Lower lobe of right lung (tissue), 2 donors: ENCODE data around the gene TMOD1. TPM values are rescaled to one million over a fixed set of nuclear protein-coding genes. Genes with fewer than 3 reads are reported as not detected.

ENCODE experiments used
- ATAC-seq, 2 donors: fragments of 200-7000 bp; cut with Tn5 transposase; one replicate each; pipeline ENCODE4 v1.9.1; 2020 to 2022; ENCODE audit warnings: mild to moderate bottlenecking in 2 of 2, moderate library complexity in 2 of 2
- DNase-seq: peaks from one replicate; pipeline ENCODE4 v3.0.0-alpha.2; 2020
- H3K27ac ChIP-seq: fragments of 200-600 bp; one replicate; pipeline ENCODE4 v1.8.0; 2022
- H3K27me3 ChIP-seq: fragments of 200-600 bp; one replicate; pipeline ENCODE4 v1.8.0; 2022; ENCODE audit warnings: low read depth
- H3K36me3 ChIP-seq: fragments of 200-600 bp; one replicate; pipeline ENCODE4 v1.8.0; 2022; ENCODE audit warnings: mild to moderate bottlenecking
- H3K4me1 ChIP-seq: fragments of 200-600 bp; one replicate; pipeline ENCODE4 v1.8.0; 2022
- H3K4me3 ChIP-seq: fragments of 200-600 bp; one replicate; pipeline ENCODE4 v1.8.0; 2022; ENCODE audit warnings: mild to moderate bottlenecking
- H3K9me3 ChIP-seq: fragments of 200-600 bp; one replicate; pipeline ENCODE4 v1.8.0; 2022
- intact Hi-C: fragments of 100-400 bp; cut with DNase I; formaldehyde crosslinking; loops from one replicate; pipeline ENCODE4 v1.11.0; 2022
- total RNA-seq: library from RNA; stranded (reverse); fragmentation: NEBNext Ultra II Directional; extraction: Animal tissue kit (Norgen Biotek cat#: 25700); gene quantifications from one replicate; pipeline ENCODE4 v1.2.1, GENCODE V29; 2021
- TF ChIP-seq, protein P1 (sequence below): fragments of 200-600 bp; IDR thresholded peaks from one replicate; pipeline ENCODE4 v1.8.0; 2022; ENCODE audit warnings: antibody characterized with exemption, mild to moderate bottlenecking
- donor health status: DM: no; HTN: yes; CAD: no; lungs with severe emphysema.

The TMOD1 gene
- total RNA-seq, 1 donor from 2014 or later: 7.9 TPM

GRCh38 chr9:97519441-97519970, 18.0 kb downstream of the TMOD1 start:
- intact Hi-C loops: no loop called here
- Histone ChIP-seq H3K9me3 (no peaks in the 10 kb centered on the region), H3K4me3 (no peak overlapping the region), H3K27ac (peak overlapping the region; percentile 47), H3K4me1 (peaks cover 26% of the 10 kb centered on the region), H3K36me3 (peaks cover under 1% of the 10 kb centered on the region), H3K27me3 (no peaks in the 10 kb centered on the region)
- no peak for ATAC-seq
- no peak for DNase-seq
- TF ChIP-seq, protein P1, sequence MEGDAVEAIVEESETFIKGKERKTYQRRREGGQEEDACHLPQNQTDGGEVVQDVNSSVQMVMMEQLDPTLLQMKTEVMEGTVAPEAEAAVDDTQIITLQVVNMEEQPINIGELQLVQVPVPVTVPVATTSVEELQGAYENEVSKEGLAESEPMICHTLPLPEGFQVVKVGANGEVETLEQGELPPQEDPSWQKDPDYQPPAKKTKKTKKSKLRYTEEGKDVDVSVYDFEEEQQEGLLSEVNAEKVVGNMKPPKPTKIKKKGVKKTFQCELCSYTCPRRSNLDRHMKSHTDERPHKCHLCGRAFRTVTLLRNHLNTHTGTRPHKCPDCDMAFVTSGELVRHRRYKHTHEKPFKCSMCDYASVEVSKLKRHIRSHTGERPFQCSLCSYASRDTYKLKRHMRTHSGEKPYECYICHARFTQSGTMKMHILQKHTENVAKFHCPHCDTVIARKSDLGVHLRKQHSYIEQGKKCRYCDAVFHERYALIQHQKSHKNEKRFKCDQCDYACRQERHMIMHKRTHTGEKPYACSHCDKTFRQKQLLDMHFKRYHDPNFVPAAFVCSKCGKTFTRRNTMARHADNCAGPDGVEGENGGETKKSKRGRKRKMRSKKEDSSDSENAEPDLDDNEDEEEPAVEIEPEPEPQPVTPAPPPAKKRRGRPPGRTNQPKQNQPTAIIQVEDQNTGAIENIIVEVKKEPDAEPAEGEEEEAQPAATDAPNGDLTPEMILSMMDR: no peak

GRCh38 chr9:97521576-97522333, 20.3 kb downstream of the TMOD1 start:
- intact Hi-C loops: no loop called here
- peaks cover 26% of the 10 kb centered on the region for H3K4me1 ChIP-seq
- no peak for DNase-seq
- H3K36me3 ChIP-seq: peaks cover 3% of the 10 kb centered on the region
- no peak overlapping the region for H3K4me3 ChIP-seq
- ATAC-seq: no peak
- no peaks in the 10 kb centered on the region for H3K27me3 ChIP-seq
- H3K27ac ChIP-seq: no peak overlapping the region
- TF ChIP-seq, protein P1: no peak
- no peaks in the 10 kb centered on the region for H3K9me3 ChIP-seq

- Histone ChIP-seq H3K27me3 (no peaks in the 10 kb centered on the region), H3K4me1 (peaks cover 15% of the 10 kb centered on the region), H3K36me3 (peaks cover 3% of the 10 kb centered on the region), H3K27ac (no peak overlapping the region), H3K9me3 (no peaks in the 10 kb centered on the region), H3K4me3 (no peak overlapping the region)
- intact Hi-C loops: no loop called here
- DNase-seq: no peak
- TF ChIP-seq, protein P1: no peak
- no peak for ATAC-seq
These were observed 23.0 kb downstream of the TMOD1 start for GRCh38 chr9:97524424-97524823.

DNA sequence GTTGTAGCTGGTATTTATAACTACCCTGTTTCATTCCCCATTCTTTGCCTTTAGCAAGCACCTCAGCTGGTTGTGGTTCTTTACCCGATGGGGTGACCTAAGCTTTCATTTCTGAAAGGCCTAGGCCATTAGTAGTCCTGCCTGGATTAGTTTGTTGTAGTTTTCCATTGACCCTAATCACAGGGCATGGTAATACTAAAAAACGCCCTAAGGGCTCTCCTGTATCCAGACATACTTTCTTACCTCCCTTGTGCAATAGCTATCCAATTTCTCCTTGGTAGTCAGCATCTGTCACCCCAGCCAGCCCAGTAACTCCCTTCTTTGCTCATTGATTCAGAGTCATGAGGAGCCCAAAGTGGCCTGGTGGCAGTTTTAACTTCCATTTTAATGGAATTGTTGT, 24.0 kb downstream of the TMOD1 start:
- TF ChIP-seq, protein P1: no peak
- Histone ChIP-seq H3K4me1 (peaks cover 19% of the 10 kb centered on the region), H3K9me3 (no peaks in the 10 kb centered on the region), H3K4me3 (no peak overlapping the region), H3K27me3 (no peaks in the 10 kb centered on the region), H3K27ac (no peak overlapping the region), H3K36me3 (peaks cover 3% of the 10 kb centered on the region)
- ATAC-seq: no peak
- intact Hi-C loops: no loop called here
- DNase-seq: no peak

- TF ChIP-seq, protein P1: no peak
- intact Hi-C loops: no loop called here
- no peak overlapping the region for H3K27ac ChIP-seq
- DNase-seq (no peak), ATAC-seq (no peak)
- no peaks in the 10 kb centered on the region for H3K9me3 ChIP-seq
- peaks cover 3% of the 10 kb centered on the region for H3K36me3 ChIP-seq
- H3K27me3 ChIP-seq: no peaks in the 10 kb centered on the region
- H3K4me3 ChIP-seq: no peak overlapping the region
- H3K4me1 ChIP-seq: peaks cover 19% of the 10 kb centered on the region
These were observed 25.6 kb downstream of the TMOD1 start for GRCh38 chr9:97526895-97527575.
